Ishikawa (cell line): ENCODE results near the gene GNA14.

ENCODE experiments used
- CEBPB ChIP-seq: IDR thresholded peaks from 2 replicates; pipeline ENCODE4 v1.6.1; 2012
- CREB1 ChIP-seq: IDR thresholded peaks from 2 replicates; pipeline ENCODE4 v1.6.1; 2012; ENCODE audit warnings: low read depth
- EGR1 ChIP-seq: IDR thresholded peaks from 2 replicates; pipeline ENCODE4 v1.6.1; 2012
- EP300 ChIP-seq: IDR thresholded peaks from 2 replicates; pipeline ENCODE4 v1.6.1; 2012; ENCODE audit warnings: borderline replicate concordance
- FOXM1 ChIP-seq: IDR thresholded peaks from 2 replicates; pipeline ENCODE4 v1.6.1; 2012; ENCODE audit warnings: low read depth, borderline replicate concordance
- MAX ChIP-seq: IDR thresholded peaks from 2 replicates; pipeline ENCODE4 v1.6.1; 2012
- NFIC ChIP-seq: IDR thresholded peaks from 2 replicates; pipeline ENCODE4 v1.6.1; 2012
- RAD21 ChIP-seq: IDR thresholded peaks from 2 replicates; pipeline ENCODE4 v1.6.1; 2012; ENCODE audit warnings: low read depth
- REST ChIP-seq: IDR thresholded peaks from 2 replicates; pipeline ENCODE4 v1.6.1; 2012; ENCODE audit warnings: low read depth, mild to moderate bottlenecking
- TAF1 ChIP-seq: IDR thresholded peaks from 2 replicates; pipeline ENCODE4 v1.6.1; 2012; ENCODE audit warnings: low read depth, mild to moderate bottlenecking
- TCF12 ChIP-seq: IDR thresholded peaks from 2 replicates; pipeline ENCODE4 v1.6.1; 2012; ENCODE audit warnings: low read depth
- TEAD4 ChIP-seq: IDR thresholded peaks from 2 replicates; pipeline ENCODE4 v1.6.1; 2012
- USF1 ChIP-seq: IDR thresholded peaks from 2 replicates; pipeline ENCODE4 v1.6.1; 2012
- YY1 ChIP-seq: IDR thresholded peaks from 2 replicates; pipeline ENCODE4 v1.6.1; 2012; ENCODE audit warnings: low read depth
- ZBTB7A ChIP-seq: IDR thresholded peaks from 2 replicates; pipeline ENCODE4 v1.6.1; 2012; ENCODE audit warnings: low read depth

Gene GNA14

GRCh38 chr9:77575785-77576184 lies 72.3 kb downstream of the GNA14 start:
- TF ChIP-seq CREB1 (no peak), TEAD4 (no peak), CEBPB (no peak), YY1 (no peak), REST (peak; percentile 93)

- TF ChIP-seq NFIC (0 out of 2 replicates have a peak, but pooled peaks have one; percentile 11), TCF12 (no peak)
Observed at GRCh38 chr9:77569335-77569734, 78.8 kb downstream of the GNA14 start.

- TF ChIP-seq CEBPB, result no peak
- no peak for TF ChIP-seq TAF1
- TF ChIP-seq TCF12, result no peak
- TF ChIP-seq FOXM1, result no peak
- TF ChIP-seq TEAD4, result no peak
- no peak for TF ChIP-seq CREB1
- TF ChIP-seq REST, result no peak
- TF ChIP-seq MAX, result no peak
- TF ChIP-seq YY1, result no peak
- no peak for TF ChIP-seq USF1
- no peak for TF ChIP-seq RAD21
- TF ChIP-seq ZBTB7A, result no peak
- TF ChIP-seq NFIC, result no peak
- TF ChIP-seq EGR1, result no peak
- TF ChIP-seq EP300, result no peak
Observed at GRCh38 chr9:77563174-77563573, 84.9 kb downstream of the GNA14 start.

- TF ChIP-seq USF1 (no peak), TAF1 (no peak), EGR1 (no peak), ZBTB7A (no peak), FOXM1 (no peak), EP300 (no peak), REST (no peak), CREB1 (no peak), RAD21 (no peak), MAX (no peak)
Observed at GRCh38 chr9:77562019-77562748, 85.9 kb downstream of the GNA14 start.
